ENCODE results near the gene FHIT.

The FHIT gene

GRCh38 chr3:60036803-60037202 is 1214.4 kb downstream of the FHIT start:
- Histone ChIP-seq H3K4me1 (no peaks in the 10 kb centered on the region), H3K36me3 (no peaks in the 10 kb centered on the region), H3K9me3 (no peaks in the 10 kb centered on the region), H3K27me3 (no peaks in the 10 kb centered on the region), H3K4me3 (ENCODE audit: low read depth, low read length) (no peak overlapping the region)
- no peak for TF ChIP-seq CTCF (IDR thresholded peaks at IDR 0.05; ENCODE audit: low read depth, low read length)
- no peak for DNase-seq

- DNase-seq: no peak
- Histone ChIP-seq H3K27me3 (no peaks in the 10 kb centered on the region), H3K9me3 (no peaks in the 10 kb centered on the region), H3K36me3 (no peaks in the 10 kb centered on the region), H3K4me3 (ENCODE audit: low read depth, low read length) (no peak overlapping the region), H3K4me1 (no peaks in the 10 kb centered on the region)
- TF ChIP-seq CTCF (IDR thresholded peaks at IDR 0.05; ENCODE audit: low read depth, low read length): no peak
Observed at GRCh38 chr3:60033901-60034453, 1217.3 kb downstream of the FHIT start.

GRCh38 chr3:60030982-60031381 is 1220.3 kb downstream of the FHIT start:
- Histone ChIP-seq H3K36me3 (no peaks in the 10 kb centered on the region), H3K9me3 (no peaks in the 10 kb centered on the region)

GRCh38 chr3:60028233-60028632 is 1223.0 kb downstream of the FHIT start:
- no peaks in the 10 kb centered on the region for H3K4me1 ChIP-seq
- DNase-seq: no peak
- no peaks in the 10 kb centered on the region for H3K27me3 ChIP-seq
- no peaks in the 10 kb centered on the region for H3K36me3 ChIP-seq
- no peak overlapping the region for H3K4me3 ChIP-seq (ENCODE audit: low read depth, low read length)
- no peak for TF ChIP-seq CTCF (IDR thresholded peaks at IDR 0.05; ENCODE audit: low read depth, low read length)
- no peaks in the 10 kb centered on the region for H3K9me3 ChIP-seq

More at GRCh38 chr3:60030982-60031381, 1220.3 kb downstream of the FHIT start:
- Histone ChIP-seq H3K4me1 (no peaks in the 10 kb centered on the region), H3K27me3 (no peaks in the 10 kb centered on the region), H3K4me3 (ENCODE audit: low read depth, low read length) (no peak overlapping the region)
- TF ChIP-seq CTCF (IDR thresholded peaks at IDR 0.05; ENCODE audit: low read depth, low read length): no peak
- no peak for DNase-seq

- Histone ChIP-seq H3K4me1 (no peaks in the 10 kb centered on the region), H3K4me3 (ENCODE audit: low read depth, low read length) (no peak overlapping the region), H3K36me3 (no peaks in the 10 kb centered on the region), H3K9me3 (no peaks in the 10 kb centered on the region), H3K27me3 (no peaks in the 10 kb centered on the region)
- no peak for TF ChIP-seq CTCF (IDR thresholded peaks at IDR 0.05; ENCODE audit: low read depth, low read length)
- DNase-seq: no peak
Observed at GRCh38 chr3:60027335-60027734, 1223.9 kb downstream of the FHIT start.

- Histone ChIP-seq H3K36me3 (no peaks in the 10 kb centered on the region), H3K9me3 (no peaks in the 10 kb centered on the region), H3K4me1 (no peaks in the 10 kb centered on the region), H3K27me3 (no peaks in the 10 kb centered on the region), H3K4me3 (ENCODE audit: low read depth, low read length) (no peak overlapping the region)
- no peak for TF ChIP-seq CTCF (IDR thresholded peaks at IDR 0.05; ENCODE audit: low read depth, low read length)
- DNase-seq: no peak
Observed at GRCh38 chr3:60025096-60026050, 1225.9 kb downstream of the FHIT start.
